ENCODE measurements around the gene ARL16.

- TF ChIP-seq CTCF (IDR thresholded peaks at IDR 0.05) (no peak), POLR2A (IDR thresholded peaks at IDR 0.05) (no peak), EP300 (IDR thresholded peaks at IDR 0.05) (no peak)
Measured at GRCh38 chr17:81672954-81673353, 10.6 kb downstream of the ARL16 start.

Measured in tibial nerve (tissue), 4 donors.